Subcutaneous adipose tissue (tissue), 4 donors: ENCODE measurements around the gene NXPH4. TPM values are rescaled to one million over a fixed set of nuclear protein-coding genes. Genes with fewer than 3 reads are reported as not detected.

Source experiments
- total RNA-seq, 4 donors: library from RNA; depleted of rRNA; stranded (reverse); fragments of >200 nt; gene quantifications; one replicate each; pipeline ENCODE4 v1.1.0, GENCODE V29; 2016
- TF ChIP-seq, protein P1 (sequence below): fragments of 450-650 bp; IDR thresholded peaks from one replicate; pipeline ENCODE4 v1.5.1; 2016; ENCODE audit warnings: low read depth, mild to moderate bottlenecking, control low read depth, antibody characterized with exemption, moderate library complexity

NXPH4 gene
- total RNA-seq, 4 donors from 2014 or later, result not detected

DNA sequence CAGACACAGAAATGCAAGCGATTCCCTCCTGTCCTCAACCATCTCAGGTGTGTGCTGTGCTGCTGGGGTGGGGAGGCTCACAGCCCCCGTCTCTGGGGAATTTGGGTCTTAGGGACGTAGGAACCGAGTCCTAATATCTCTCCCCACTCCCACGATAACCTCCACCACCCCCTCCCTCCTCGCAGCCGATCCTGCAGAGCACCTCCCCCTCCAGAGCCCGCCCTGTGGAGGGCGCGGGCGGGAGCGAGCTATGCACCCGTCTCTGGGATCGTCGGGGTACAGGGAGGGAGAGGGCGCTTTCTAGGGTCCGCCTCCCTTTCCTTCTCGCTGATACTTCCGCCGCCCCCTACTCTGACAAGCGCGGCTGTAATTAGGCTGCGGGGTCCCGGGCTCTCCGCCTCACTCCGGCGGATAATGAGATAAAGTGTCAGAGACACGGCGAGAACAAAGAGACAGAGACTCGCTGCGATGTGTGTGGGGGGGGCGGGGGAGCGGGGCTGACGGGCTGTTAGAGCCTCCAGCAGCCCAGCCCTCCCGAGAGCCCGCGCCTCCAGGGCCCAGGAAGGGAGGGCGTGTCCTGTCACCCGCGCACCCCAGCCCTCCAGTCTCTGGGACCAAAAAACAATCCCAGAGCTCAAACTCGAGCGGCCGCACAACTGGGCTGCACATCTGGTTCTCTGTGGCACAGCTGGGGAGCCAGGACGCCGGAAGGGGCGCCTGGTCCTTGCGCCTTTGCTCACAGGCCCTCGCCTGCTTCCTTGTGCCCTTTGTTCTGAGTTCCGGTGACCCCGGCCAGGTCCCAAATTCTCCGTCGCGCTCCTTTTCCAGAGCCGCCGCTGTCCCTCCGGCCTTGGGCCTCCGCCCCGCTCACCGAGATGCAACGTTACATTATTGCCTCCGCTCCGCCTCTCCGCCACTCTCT is 21.6 kb downstream of the NXPH4 start:
- TF ChIP-seq, protein P1, sequence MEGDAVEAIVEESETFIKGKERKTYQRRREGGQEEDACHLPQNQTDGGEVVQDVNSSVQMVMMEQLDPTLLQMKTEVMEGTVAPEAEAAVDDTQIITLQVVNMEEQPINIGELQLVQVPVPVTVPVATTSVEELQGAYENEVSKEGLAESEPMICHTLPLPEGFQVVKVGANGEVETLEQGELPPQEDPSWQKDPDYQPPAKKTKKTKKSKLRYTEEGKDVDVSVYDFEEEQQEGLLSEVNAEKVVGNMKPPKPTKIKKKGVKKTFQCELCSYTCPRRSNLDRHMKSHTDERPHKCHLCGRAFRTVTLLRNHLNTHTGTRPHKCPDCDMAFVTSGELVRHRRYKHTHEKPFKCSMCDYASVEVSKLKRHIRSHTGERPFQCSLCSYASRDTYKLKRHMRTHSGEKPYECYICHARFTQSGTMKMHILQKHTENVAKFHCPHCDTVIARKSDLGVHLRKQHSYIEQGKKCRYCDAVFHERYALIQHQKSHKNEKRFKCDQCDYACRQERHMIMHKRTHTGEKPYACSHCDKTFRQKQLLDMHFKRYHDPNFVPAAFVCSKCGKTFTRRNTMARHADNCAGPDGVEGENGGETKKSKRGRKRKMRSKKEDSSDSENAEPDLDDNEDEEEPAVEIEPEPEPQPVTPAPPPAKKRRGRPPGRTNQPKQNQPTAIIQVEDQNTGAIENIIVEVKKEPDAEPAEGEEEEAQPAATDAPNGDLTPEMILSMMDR, result no peak

DNA sequence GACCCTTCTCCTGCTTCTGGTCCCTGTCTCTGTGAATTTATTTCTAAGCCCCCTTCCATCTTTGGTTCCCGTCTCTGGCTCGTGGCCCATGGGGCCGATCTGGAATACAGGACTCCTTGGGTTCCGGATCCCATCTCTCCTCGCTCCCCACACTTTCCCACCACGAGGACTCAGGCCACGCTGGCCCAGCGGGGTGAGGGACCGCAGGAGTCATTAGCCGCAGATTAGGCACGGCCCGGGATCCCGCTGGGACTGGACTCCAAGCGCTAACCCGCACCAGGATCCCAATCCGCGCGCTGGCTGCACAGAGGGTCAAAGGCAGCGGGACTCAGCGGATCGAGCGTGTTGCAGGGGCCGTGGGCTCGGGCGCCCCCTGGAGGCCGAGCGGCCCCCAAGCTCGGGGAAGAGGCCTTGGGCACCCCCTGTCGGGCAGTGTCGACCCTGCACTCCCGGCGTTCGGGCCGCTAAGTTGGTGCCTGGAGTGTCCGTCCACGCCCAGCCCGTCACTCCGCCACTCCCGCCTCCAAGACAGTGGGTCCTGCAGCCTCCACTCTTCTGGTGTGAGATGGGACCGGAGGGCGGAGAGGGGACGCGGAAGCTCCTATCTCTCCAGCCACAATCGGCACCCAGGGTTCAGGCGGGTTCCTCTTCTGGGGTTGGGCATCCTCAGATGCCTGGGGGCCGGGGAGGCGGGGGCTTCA is 22.4 kb downstream of the NXPH4 start:
- TF ChIP-seq, protein P1, result no peak

DNA sequence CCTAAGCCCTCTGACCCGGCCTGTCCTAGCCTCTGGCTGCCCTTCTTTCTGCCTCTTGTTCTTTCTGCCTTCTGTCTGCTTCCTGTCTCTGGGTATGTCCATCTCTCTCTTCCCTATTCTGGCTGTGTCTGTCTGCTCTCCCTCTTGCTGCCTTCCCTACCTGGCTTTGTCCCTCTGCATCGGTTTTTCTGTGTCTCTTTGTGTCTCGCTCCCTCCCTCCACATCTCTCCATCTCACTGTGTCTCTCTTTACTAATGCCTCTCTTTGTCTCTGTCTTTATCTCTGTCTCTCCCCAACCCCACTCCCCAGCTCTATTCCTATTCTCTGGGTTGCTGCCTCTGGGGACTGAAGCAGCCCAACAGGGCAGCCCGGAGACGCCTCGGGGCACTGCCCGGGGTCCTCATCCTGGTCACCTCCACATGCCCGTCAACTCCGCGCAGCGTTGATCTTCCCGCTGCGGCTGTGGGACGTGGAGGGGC is 23.0 kb downstream of the NXPH4 start:
- TF ChIP-seq, protein P1, result no peak

DNA sequence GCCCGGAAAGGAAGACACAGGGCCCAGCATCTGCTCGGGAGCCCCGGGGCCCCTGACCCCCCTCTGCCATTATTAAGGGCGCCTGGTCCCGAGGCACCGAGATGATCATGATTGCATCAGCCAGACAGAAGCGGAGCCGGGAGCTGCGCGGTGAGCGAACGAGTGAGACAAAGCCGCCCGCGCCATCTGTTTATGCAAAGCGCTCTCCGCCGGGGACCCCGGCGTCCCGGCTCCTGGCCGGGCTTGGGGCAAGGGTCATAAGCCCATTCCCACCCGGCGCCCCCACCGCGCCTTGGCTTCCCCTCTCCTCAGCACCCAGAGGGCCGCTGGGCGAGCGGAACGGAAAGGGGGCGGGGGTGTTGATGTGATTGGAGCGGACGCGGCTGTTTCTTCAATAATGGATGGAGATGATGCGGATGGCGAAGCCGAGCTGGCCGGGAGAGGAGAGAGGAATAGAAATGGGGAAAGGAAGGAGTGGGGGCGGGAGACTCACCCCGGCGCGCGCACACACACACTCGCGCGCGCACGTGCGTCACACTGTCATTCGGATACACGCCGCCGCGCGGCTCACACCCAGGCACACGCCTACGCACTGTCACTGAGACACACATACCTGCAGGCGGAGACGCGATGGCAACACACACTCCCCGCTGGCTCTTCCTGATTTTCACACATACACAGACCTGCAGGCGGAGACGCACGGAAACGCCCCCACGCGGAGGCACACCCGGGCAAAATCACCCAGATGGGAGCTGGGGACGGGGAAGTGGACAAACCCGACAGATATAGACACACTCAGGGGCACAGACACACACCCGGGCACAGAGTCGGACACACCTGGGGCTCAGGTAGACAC is 23.7 kb downstream of the NXPH4 start:
- TF ChIP-seq, protein P1, result no peak

DNA sequence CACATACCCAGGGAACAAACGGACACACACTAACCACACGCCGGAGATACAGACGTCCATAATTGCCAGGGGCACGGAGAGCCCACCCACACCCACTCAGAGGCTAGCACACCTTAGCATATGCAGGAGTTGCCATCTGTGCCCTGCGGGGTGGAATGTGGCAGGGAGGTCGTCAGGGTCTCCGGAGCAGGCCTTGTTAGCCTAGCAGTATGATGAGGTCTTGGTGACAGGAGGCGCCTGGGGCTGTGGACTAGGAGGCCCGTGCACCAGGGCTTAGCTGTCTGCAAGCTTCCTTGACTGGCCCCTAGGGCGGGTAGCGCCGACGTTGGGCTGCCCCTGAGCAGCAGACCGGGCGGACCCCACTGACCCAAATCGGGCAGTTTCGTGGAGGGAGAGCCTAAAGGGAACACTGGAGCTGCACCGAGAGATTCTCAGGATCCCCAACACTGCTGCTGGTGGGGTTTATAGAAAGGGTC is 24.4 kb downstream of the NXPH4 start:
- TF ChIP-seq, protein P1, result no peak

DNA sequence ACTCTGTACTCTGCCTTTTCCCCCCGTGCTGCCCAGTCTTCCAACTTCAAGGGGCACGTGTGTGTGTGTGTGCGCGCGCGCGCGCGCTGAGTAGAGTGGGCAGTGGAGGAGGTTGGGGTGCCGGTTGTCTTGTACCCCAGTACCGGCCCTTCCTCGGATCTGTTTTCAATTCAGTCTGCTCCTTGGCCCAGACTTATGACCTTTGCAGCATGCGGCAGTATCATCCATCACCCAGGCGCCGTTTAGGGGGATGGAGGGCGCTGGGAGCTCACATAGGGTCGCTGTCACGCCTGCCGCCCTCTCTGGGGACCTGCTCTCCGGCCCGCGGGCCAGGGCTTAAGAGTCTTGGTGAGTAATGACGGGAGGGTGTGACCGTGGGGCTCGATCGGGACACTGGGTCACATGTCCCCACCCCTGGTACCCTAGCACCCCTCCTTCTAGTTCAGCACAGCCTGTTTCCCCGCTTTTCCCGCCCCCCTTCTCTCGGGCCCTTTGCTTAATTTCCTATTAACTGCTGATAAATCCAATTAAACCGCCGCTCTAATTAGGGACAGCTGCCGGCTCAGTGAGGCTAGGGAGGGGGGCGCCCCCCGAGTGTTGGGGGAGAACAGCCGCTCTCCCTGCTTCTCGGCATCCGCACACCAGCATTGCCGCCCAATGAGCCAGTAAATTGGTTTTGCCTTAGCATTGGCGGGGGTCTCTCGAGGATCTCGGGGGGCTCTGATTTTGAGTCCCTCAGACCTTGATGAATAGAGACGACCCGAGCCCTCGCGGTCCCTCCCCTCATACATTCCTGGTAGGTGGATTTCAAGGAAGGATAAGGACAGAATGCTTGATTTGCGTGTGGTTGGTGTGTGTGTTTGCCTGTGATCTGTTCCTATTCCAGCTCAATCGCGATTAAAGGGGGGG is 25.1 kb downstream of the NXPH4 start:
- TF ChIP-seq, protein P1, result no peak
